NB4 (cell line): ENCODE results near the gene FOXI1.

Source experiments
- POLR2A ChIP-seq: IDR thresholded peaks from 2 replicates; pipeline ENCODE4 v1.6.1; 2011; ENCODE audit warnings: mild to moderate bottlenecking; ENCODE audit not compliant: insufficient read length; ENCODE audit errors: extremely low read depth
- TF ChIP-seq, protein P1 (sequence below): IDR thresholded peaks from one replicate; pipeline ENCODE4 v1.5.1; 2012; ENCODE audit warnings: low read depth, low read length
- TF ChIP-seq, protein P2 (sequence below): IDR thresholded peaks from 2 replicates; pipeline ENCODE4 v1.6.1; 2011; ENCODE audit warnings: low read depth, low read length

DNA sequence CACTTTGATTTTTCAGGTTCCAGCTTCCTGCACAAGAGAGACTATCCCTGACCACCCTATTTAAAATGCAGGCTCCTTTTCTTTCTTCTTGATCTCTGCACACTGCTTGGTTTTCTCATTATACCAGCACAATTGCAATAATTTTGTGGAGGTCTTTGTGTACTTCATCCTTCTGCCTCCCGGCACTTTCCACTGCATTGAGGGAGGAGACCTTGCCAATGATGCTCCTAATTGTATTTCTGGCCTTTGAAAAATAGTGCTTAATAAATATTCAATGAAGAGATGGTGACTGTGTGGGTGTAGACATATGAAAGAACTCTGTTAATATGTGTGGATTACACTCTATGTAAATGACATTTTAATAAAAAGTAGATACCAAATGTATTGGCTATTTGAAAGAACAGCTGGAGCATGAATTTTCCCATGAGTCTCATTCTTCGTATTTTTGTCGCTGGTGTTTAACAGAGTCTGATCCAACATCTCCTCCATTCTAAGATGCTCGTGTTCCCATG, 42.1 kb downstream of the FOXI1 start:
- TF ChIP-seq, protein P1, sequence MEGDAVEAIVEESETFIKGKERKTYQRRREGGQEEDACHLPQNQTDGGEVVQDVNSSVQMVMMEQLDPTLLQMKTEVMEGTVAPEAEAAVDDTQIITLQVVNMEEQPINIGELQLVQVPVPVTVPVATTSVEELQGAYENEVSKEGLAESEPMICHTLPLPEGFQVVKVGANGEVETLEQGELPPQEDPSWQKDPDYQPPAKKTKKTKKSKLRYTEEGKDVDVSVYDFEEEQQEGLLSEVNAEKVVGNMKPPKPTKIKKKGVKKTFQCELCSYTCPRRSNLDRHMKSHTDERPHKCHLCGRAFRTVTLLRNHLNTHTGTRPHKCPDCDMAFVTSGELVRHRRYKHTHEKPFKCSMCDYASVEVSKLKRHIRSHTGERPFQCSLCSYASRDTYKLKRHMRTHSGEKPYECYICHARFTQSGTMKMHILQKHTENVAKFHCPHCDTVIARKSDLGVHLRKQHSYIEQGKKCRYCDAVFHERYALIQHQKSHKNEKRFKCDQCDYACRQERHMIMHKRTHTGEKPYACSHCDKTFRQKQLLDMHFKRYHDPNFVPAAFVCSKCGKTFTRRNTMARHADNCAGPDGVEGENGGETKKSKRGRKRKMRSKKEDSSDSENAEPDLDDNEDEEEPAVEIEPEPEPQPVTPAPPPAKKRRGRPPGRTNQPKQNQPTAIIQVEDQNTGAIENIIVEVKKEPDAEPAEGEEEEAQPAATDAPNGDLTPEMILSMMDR, result no peak
- TF ChIP-seq POLR2A, result no peak
- TF ChIP-seq, protein P2, sequence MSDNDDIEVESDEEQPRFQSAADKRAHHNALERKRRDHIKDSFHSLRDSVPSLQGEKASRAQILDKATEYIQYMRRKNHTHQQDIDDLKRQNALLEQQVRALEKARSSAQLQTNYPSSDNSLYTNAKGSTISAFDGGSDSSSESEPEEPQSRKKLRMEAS, result no peak
